CD4-positive, alpha-beta T cell treated with Interleukin-21 for 1 hour (primary cell): ENCODE results near the gene PP2D1.
"Not testable (repeated sequence)": the region's sequence is repeated elsewhere in the genome, so short reads cannot be mapped to it uniquely, and the experiment has no call there.

Experiments
- DNase-seq: peaks from one replicate; pipeline ENCODE4 v3.0.0-alpha.2; 2020

Gene PP2D1, protein sequence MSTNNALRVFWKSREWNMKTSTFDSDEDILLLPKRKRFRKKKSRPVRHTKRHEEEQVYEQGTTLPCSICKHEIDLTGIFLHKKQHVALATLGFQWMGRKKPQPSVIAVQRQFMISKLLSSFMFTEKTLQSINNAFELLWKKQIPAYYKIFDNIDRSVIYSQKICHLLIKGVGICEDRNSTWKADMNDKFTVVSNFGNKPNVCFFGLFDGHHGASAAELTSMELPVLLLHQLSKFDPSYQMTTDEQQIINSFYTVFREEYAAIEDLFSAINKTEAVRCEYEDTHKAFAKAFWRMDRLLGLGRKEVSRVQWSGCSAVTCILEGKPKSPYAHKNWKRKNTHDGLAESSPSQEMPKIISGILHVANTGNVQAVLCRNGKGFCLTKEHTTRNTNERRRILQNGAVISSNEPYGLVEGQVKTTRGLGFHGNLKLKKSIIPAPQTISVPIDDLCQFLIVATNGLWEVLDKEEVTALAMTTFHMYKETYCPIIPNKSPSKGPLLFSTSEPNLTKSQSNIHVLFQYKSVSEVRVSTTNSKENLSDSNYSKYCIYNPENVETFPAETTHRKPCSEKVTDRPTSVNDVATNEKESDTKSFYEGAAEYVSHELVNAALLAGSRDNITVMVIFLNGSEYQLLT

DNA sequence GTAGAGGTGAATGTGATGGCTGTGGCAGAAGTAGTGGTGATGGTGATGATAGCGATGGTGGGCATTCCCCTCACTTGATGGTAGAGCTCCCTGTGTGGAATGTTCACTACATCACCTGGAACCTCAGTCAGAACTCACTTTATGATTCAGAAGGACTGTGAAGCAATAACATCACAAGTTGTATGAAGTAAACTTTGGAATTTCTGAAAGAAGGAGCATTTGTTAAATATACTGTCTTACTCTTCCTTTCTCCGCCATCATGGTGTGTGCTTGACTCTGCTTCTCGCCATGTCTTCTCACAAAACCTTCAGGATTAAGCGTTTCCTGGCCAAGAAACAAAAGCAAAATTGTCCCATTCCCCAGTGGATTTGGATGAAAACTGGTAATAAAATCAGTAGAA lies at the start of gene PP2D1:
TSS of gene PP2D1 (minus strand) at position 101 of the 400 bp plus-strand sequence. CDS start 192 bp downstream, outside the sequence.
- DNase-seq, result no peak

DNA sequence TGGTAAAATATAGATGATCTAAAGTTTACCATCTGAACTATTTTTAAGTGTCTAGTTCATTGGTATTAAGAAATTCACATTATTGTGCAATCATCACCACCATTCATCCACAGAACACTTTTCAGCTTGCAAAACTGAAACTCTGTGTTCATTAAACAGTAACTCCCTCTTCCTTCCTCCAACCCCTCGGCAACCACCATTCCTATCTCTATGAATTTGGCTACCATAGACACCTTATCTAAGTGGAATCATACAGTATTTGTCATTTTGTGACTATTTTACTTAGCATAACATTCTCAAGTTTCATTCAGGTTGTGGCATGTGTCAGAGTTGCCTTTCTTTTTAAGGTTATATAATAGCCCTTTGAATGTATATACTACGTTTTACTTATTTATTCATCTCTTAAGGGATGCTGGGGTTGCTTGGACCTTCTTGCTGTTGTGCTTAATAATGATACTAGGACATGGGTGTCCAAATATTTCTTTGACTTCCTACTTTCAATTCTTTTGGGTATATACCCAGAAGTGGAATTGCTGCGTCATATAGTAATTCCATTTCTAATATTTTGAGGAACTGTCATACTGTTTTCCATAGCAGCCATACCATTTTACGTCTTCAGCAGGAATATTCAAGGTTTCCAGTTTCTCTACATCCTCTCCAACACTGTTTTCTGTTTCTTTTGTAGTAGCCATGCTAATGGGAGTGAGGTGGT lies 49.1 kb upstream of the PP2D1 start:
- DNase-seq, result no peak

DNA sequence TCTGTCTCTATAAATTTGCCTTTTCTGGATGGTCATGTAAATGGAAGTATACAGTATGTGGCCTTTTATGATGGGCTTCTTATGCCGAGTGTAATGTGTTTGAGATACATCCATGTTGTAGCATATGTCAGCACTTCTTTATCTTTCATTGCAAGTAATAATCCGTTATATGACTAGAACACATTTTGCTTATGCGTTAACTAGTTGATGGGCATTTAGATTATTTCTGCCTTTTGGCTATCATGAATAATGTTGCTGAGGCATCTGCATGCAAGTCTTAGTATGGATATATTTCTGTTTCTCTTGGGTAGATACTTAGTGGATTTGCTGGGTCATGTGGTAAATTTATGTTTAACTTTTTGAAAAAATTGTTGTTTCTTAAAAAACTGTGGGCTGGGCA lies 47.9 kb upstream of the PP2D1 start:
- no peak for DNase-seq

DNA sequence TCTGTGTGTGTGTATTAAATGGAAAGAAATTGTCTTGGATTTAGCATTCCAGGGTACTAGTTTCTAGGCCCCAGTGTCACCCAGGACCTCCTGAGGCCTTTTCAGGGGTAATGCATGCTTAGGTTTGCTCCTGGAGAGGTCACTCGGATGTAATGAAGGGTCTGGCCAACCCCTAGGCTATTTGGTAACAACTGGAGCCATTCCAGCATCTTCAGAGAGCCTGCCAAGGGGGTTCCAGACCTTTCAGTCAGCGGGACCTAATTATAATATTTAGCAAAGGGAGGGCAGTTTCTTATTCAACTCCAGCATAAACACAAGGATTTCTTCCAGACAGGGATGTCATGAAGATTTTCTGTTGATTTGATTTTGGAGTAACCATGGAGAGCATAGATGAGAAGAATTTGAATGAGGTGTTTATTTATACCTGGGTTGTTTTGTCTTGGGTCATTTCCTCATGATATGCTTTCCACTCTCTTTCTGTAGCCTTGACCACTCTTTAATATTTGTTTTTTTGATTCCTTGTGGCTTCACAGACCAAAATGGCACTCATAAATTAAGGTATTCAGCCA lies 45.6 kb upstream of the PP2D1 start:
- no peak for DNase-seq

DNA sequence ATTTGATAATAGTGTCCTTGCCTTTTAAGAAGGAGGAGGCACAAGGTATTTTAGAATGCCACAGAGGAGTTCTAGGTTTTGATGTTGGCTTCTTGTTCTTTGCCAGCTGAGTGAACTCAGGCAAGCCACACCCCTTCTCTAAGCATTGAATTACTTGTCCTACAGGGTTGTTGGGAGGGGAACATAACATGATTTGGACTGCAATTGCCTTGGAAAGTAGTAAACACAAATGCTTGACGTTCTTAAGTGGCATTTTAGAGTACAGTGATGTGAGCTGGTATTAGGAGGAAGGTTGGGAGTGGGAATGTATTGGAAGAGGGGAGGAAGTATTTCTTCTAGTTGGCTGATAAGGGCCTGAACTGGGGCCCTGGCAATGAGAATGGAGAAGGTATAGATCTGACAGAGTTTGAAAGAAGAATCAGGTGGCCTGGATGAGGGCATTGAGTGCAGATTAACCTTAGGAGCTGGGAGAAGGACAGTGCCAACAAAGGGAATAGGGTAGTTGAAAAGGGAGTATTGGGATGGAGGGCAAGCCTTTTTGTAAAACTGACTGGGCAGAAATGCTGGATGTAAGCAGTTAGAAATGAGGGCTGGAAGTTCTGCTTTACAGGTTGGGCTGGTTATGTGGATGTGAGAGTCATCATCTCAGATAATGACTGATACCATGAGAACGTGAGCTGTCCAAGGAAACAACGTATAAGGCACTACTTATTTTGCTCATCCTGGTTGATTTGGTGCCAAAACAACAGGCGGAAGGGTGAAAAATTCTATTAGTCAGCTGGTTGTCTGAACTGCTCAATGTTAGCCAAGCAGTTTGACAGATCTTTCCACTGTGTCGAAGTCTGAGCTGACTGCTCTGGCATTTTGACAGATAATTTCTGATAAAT lies 44.9 kb upstream of the PP2D1 start:
- DNase-seq, result no peak

DNA sequence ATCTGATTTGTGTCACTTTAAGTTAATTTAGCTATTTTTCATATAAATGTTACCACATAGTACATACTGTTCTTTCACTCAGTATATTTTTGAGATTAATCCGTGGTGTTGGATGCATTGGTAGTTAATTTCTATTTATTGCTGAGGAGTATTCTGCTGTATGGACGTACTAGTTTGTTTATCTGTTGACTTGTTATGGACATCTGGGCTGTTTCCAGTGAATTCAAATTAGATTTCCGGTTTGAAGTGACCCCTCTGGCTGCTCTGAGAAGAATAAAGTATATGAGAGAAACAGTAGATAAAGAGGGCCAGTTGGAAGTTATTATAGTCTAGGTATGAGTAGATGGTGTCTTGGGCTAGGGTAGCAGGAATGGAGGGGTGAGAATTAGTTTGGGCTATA lies 43.8 kb upstream of the PP2D1 start:
- no peak for DNase-seq

DNA sequence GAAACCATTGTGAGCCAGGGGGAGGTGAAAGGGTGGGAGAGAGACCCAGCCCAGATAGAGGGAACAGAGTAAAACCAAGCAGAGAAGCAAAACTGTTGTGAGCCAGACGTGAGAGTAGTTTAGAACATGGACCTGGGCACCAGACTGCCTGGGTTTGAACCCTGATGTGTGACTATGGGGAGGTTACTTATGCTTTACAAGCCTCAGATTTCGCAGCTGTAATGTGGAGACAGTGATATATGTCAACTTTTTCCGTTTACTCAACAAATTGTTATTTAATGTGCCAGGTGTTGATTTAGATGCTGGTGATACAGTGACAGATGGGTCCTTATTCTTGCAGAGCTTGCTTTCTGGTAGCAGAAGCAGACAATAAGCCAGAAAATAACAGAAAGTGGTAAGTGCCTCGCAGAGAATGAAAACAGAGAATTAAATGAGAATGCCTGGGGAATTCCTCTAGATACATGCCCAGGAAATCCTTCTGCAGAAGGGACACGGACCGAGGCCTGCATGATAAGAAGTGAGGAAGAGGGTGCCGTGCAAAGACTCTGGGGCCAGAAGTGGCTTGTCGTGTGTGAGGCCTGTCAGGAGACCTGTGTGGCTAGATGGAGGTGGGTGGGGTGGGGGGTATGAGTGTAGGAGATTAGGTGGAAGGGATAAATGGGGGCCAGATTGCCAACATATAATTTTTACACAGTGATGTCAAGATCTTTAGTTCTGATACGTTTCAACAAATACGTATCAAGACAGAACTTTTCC lies 43.1 kb upstream of the PP2D1 start:
- DNase-seq, result no peak

DNA sequence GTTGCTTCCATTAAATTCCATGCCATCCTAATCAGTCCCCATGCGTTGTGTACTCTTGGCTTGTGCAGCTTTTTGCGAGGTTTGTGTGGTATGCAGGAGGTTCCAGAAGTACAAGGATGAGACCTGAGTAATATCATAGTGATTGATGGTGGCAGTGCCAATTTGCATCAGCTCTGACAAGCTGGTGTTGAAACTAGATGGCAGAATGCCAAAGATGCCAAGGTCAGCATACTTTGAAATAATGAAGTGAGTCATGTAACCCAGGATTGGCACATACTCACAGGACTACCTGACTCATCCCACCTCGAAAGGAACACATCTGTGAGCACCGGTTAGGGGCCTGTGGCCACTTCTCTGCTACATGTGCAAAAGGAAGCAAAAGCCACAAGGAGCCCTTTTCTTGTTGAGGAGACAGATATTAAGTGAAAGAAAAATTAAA lies 42.5 kb upstream of the PP2D1 start:
- peak; percentile 79 for DNase-seq

DNA sequence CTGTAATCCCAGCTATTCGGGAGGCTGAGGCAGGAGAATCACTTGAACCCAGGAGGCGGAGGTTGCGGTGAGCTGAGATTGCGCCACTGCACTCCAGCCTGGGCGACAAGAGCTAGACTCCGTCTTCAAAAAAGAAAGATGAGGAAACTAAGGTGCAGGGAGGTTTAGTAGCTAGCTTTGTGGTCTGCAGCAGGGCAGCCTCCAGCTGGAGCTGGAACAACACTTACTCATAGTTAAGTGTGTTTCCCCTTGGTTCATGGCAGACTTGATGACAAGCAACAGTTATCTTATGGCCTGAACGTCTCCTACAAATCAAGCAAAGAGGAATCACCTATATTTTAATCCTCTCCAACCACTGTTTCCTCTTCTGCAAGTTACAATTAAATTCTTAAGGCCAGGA lies 40.8 kb upstream of the PP2D1 start:
- DNase-seq, result no peak

DNA sequence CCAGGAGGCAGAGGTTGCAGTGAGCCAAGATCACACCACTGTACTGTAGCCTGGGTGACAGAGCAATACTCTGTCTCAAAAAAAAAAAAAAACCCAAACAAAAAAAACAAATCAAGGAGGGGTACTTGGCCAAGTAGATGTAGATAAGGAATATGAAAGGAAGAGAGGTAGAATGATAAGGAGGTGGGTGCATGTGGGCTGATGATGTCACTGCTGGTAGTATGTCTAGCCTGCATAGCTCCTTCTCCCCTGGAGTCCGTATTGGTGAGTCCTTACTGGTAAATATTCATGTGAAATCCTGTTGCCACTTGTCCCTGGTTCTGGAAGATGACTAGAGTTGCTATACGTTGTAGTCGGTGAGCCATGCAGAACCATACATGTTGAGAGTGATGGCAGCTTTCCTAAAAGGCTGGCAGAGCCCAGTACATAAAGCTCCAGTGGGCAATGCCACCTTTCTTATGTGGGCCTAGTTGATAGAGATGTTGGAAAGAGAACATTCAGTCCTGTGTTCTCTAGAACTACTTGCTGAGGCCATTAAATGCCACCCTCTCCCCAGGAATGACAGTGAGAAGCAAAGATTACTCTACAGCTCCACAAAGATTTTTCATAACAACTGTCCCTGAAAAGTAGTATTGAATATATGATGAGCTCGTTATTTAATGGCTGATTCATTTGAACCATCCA lies 39.2 kb upstream of the PP2D1 start:
- no peak for DNase-seq

DNA sequence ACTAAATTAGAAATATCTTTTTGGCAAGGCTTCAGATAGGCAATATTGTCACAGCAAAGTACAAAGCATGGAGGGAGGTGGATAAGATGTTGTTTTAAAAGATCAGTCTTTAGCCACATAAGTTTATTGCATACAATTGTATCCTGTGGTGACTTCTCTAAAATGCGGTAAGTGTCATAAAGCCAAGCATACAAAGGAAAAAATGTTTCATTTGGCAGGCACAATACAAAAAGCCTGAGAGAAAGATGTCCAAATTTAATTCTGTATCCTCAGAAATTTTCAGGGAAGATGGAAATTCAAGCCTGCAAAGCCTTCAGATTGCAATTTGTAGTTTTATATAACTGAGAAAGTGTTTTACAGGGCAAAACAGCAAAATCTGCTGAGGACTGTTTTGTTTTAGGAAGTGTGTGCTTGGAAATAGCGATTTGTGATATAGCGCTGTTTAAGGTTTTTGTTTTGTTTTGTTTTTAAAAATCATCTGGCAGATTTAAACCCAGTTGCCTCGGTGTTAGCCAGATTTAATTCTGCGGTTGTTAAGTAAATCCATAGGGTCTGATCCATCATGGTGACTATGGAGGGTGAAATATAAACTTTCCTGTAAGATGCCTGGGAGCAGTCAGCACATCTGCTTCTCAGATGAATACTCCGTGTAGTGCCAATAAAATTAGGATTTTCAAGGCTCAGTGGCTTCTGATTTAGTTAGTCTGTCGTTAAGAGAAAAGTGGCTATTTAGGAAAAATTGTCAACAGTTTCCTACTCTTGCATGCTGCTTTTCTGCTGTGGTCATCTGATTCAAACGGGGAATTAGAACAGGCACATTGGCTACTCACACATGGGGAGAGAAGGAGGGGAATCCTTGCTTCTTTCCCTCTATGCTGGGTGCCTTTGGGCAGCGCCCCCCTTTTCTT lies 36.2 kb upstream of the PP2D1 start:
- DNase-seq, result no peak

DNA sequence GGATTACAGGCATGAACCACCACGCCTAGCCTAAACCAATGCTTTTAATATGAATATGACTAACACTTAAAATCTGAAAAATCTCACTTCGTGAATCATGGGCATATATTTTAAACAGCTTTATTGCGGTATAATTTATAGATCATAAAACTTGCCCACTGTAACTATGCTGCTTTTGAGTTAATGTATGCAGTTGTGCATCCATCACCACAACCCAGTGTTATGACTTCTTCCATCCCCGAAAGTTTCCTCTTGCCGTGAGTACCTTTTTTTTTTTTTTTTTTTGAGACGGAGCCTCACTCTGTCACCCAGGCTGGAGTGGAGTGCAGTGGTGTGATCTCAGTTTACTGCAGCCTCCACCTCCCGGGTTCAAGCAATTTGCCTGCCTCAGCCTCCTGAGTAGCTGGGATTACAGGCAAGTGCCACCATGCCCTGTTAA lies 35.3 kb upstream of the PP2D1 start:
- no peak for DNase-seq

DNA sequence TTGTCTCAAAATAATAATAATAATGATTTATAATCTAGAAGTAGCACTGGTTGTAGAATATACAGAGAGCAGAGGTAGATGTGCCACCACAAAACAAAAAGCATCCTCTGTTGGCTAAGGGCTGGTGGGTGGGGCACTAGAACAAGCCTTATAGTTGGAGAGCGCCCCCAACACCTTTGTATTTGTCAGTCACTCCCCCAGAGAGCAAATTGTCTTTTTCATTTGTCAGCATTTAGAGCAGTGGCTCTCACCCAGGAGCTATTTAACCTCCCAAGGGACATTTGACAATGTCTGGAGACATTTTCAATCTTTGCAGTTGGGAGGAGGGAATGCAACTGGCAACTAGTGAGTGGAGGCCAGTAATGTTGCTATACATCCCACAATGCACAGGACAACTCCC lies 34.5 kb upstream of the PP2D1 start:
- no peak for DNase-seq

DNA sequence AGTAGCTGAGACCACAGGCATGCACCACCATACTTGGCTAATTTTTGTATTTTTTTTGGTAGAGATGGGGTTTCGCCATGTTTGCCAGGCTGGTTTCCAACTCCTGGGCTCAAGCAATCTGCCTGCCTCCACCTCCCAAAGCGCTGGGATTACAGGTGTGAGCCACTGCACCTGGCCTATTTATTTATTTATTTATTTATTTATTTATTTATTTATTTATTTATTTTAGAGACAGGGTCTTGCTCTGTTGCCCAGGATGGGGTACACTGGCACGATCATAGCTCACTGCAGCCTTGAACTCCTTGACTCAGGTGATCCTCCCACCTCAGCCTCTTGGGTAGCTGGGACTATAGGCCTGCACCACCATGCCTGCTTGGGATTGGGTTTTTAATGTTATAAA lies 33.1 kb upstream of the PP2D1 start:
- not testable (repeated sequence) for DNase-seq

DNA sequence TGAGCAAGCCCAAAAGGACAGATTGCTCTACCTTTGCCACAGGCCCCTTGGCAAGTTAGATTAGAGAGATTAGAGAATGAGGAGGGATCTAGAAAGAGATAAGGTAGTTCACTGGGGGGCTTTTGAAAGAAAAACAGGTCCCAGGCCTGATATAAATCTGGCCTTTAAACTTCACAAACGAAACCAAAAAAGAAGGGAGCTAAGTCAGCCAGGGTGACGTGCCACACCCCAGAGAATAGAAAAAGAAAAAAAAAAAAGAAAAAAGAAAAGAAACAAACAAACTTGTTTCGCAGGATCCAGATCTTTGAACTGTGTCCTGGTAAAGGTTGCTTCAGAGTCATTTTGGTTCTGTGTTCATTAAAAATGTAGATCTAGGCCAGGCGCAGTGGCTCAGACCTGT lies 31.8 kb upstream of the PP2D1 start:
- DNase-seq, result peak; percentile 38

DNA sequence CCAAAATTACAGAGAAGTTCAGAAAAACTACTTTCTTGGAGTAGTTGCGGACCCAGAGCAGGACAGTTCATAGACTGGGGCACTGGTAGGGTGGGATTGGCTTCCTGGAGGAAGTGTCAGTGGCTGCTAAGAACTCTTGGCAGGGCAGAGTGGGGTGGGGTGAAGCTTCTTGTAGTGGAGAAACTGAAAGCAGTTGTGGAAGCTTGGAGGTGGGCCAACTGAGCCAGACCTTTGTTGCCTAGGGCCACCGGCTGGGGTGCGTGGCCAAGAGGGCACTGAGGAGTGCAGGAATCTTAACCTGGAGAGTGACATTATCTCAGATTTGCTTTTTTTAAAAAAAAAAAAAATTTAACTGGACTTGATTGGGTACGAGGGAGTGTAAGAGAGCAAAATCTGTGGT lies 31.3 kb upstream of the PP2D1 start:
- peak; percentile 62 for DNase-seq

DNA sequence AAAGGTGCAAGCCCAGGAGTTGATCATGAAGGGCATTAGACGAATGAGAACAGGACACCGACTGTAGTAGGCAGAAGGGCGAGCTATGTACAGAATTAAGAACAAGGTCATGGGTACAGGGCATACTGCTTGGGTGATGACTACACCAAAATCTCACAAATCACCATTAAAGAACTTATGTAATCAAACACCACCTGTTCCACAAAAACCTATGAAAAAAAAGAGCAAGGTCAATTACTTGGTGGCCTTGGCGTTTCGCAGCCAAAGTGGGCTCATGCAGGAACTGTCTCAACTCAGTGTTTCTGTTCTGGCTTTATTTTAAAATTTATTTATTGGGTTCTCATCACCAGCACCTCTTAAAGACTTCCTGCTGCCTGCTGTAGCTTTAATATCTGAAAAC lies 30.3 kb upstream of the PP2D1 start:
- no peak for DNase-seq

DNA sequence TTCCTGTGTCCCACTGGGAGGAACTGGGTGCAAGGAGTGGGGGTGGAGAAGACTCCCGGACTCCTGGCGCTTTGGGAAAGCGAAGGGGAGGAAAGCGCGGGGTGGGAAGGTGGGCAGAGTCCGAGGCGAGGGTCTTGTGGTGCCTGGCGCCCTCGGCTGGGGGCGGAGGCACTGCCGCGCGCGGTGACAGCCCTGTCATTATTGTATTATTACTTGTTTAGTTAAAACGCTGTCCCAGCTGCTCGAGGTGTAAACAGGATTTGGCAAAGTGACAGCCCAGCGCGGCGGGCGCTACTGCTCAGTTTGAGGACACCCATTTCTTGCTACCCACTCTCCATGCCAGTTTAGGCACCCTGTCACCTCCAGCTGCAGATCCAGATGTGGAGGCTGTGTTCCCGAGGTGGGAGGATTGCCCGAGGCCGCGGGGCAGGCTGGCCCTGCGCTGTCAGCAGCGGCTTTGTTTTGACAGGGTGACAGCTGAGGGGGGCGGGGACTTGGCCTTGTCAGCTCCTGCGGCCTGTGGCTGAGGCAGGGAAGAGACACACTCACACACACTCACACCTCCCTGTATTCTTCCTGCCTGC lies 29.2 kb upstream of the PP2D1 start:
- DNase-seq, result peak; percentile 75

DNA sequence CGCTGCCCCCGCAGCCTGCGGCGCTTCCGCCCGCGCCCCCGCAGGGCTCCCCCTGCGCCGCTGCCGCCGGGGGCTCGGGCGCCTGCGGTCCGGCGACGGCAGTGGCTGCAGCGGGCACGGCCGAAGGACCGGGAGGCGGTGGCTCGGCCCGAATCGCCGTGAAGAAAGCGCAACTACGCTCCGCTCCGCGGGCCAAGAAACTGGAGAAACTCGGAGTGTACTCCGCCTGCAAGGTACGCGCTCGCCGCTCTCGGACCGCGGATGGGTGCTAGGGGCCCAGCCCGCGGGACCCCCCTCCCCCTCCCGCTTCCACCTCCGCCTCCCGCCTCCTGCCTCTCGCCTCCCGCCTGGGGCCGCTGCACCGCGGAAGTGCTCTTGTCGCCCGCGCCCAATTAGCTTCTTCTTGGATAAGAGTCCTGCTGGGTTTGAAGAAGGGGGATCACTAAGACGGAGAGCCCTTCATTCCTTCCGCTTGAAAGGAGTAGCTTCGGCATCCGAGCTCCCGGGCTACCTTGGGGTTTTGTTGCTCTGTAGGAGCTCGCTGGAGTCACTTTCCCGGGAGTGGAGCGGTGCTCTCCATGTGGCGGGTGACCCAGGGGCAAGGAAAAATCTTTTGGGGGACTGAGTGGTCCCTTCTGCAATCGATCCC lies 28.6 kb upstream of the PP2D1 start:
- peak; percentile 72 for DNase-seq
